HepG2 (cell line): ENCODE measurements around the gene MRFAP1L1. TPM values are rescaled to one million over a fixed set of nuclear protein-coding genes. Genes with fewer than 3 reads are reported as not detected.

ENCODE experiments used
- AHDC1 ChIP-seq: sonication (generic); formaldehyde crosslinking; IDR thresholded peaks from 2 replicates; pipeline ENCODE4 v1.5.1; 2020; ENCODE audit warnings: mild to moderate bottlenecking, missing genetic modification reagents, borderline replicate concordance
- BRD4 ChIP-seq: sonication (generic); formaldehyde crosslinking; IDR thresholded peaks from 2 replicates; pipeline ENCODE4 v1.4.0; 2020; ENCODE audit warnings: missing genetic modification reagents
- EP300 ChIP-seq, 3 experiments: sonication (generic) in 1 of 3; formaldehyde crosslinking in 1 of 3; IDR thresholded peaks; 2 replicates each; pipeline versions ENCODE4 v1.5.1 to v1.6.1; 2011 to 2020; ENCODE audit warnings: low read depth in 2 of 3, low read length in 2 of 3, borderline replicate concordance in 1 of 3, improper control_type of control experiment in 1 of 3, mild to moderate bottlenecking in 1 of 3, missing genetic modification reagents in 1 of 3, moderate library complexity in 1 of 3
- FOXA1 ChIP-seq, 2 experiments: fragments of 450-650 bp in 1 of 2; sonication (generic) in 1 of 2; formaldehyde crosslinking in 1 of 2; IDR thresholded peaks; 2 replicates each; pipeline versions ENCODE4 v1.4.0 to v1.6.1; 2016 to 2020; ENCODE audit warnings: missing genetic modification reagents in 1 of 2
- GMEB1 ChIP-seq: sonication (generic); formaldehyde crosslinking; IDR thresholded peaks from 2 replicates; pipeline ENCODE4 v1.5.1; 2020; ENCODE audit warnings: missing genetic modification reagents, mild to moderate bottlenecking, borderline replicate concordance
- GZF1 ChIP-seq: sonication (generic); formaldehyde crosslinking; IDR thresholded peaks from 2 replicates; pipeline ENCODE4 v1.5.1; 2020; ENCODE audit warnings: mild to moderate bottlenecking, missing genetic modification reagents
- NFATC3 ChIP-seq: sonication (generic); formaldehyde crosslinking; IDR thresholded peaks from 2 replicates; pipeline ENCODE4 v1.5.1; 2020; ENCODE audit warnings: mild to moderate bottlenecking, missing genetic modification reagents
- SKI ChIP-seq: fragments of 450-650 bp; IDR thresholded peaks from one replicate; pipeline ENCODE4 v1.6.1; 2018; ENCODE audit warnings: mild to moderate bottlenecking; ENCODE audit not compliant: partially characterized antibody
- SP5 ChIP-seq: IDR thresholded peaks from 2 replicates; pipeline ENCODE4 v1.6.1; 2016; ENCODE audit warnings: low read depth, borderline replicate concordance
- TARDBP ChIP-seq: sonication (generic); formaldehyde crosslinking; IDR thresholded peaks from 2 replicates; pipeline ENCODE4 v1.8.0; 2022; ENCODE audit warnings: mild to moderate bottlenecking, missing genetic modification reagents
- ZBTB46 ChIP-seq: sonication (generic); formaldehyde crosslinking; IDR thresholded peaks from 2 replicates; pipeline ENCODE4 v1.4.0; 2020; ENCODE audit warnings: mild to moderate bottlenecking, missing genetic modification reagents, borderline replicate concordance
- ZNF101 ChIP-seq: sonication (generic); formaldehyde crosslinking; IDR thresholded peaks from 2 replicates; pipeline ENCODE4 v1.4.0; 2020; ENCODE audit warnings: mild to moderate bottlenecking, low read depth, missing genetic modification reagents, borderline replicate concordance
- ZNF274 ChIP-seq: sonication (generic); formaldehyde crosslinking; IDR thresholded peaks from 2 replicates; pipeline ENCODE4 v1.5.1; 2020; ENCODE audit warnings: mild to moderate bottlenecking, missing genetic modification reagents
- ZNF549 ChIP-seq: sonication (generic); formaldehyde crosslinking; IDR thresholded peaks from 2 replicates; pipeline ENCODE4 v1.5.0; 2020; ENCODE audit warnings: missing genetic modification reagents
- ZNF562 ChIP-seq: sonication (generic); formaldehyde crosslinking; IDR thresholded peaks from 2 replicates; pipeline ENCODE4 v1.8.0; 2022; ENCODE audit warnings: missing genetic modification reagents, borderline replicate concordance
- ZNF563 ChIP-seq: sonication (generic); formaldehyde crosslinking; IDR thresholded peaks from 2 replicates; pipeline ENCODE4 v1.8.0; 2022; ENCODE audit warnings: mild to moderate bottlenecking, moderate library complexity, missing genetic modification reagents
- ZNF570 ChIP-seq: sonication (generic); formaldehyde crosslinking; IDR thresholded peaks from 2 replicates; pipeline ENCODE4 v1.4.0; 2020; ENCODE audit warnings: mild to moderate bottlenecking, missing genetic modification reagents, borderline replicate concordance
- ZNF598 ChIP-seq: sonication (generic); formaldehyde crosslinking; IDR thresholded peaks from 2 replicates; pipeline ENCODE4 v1.5.1; 2020; ENCODE audit warnings: mild to moderate bottlenecking, missing genetic modification reagents, borderline replicate concordance
- polyA plus RNA-seq, 8 experiments: library from polyadenylated mRNA; depleted of rRNA in 3 of 8; stranded (reverse) in 7 of 8; unstranded in 1 of 8; fragments of >200 nt; fragmentation: Illumina TruSeq in 4 of 8; extraction: Trizol in 4 of 8; gene quantifications; 2 replicates each; pipeline versions ENCODE4 v1.2.1 to v1.2.3, GENCODE V29; 2011 to 2016; ENCODE audit warnings: low read depth in 4 of 8, missing spikeins in 1 of 8, mixed read lengths in 1 of 8; ENCODE audit not compliant: insufficient read depth in 1 of 8
- total RNA-seq, 5 experiments: library from RNA; depleted of rRNA; stranded (reverse); fragments of >200 nt; fragmentation: Illumina TruSeq; extraction: Trizol; gene quantifications; 2 replicates each; pipeline ENCODE4 v1.2.3, GENCODE V29; 2016; ENCODE audit warnings: low read depth in 1 of 5

MRFAP1L1 gene
- total and polyA plus RNA-seq, 2 of the 13 experiments (the other 11 are each of a cell fraction or from before 2014, with no cell fraction given): 44.8 to 76.6 TPM

- TF ChIP-seq GMEB1 (CRISPR knock-in tag): peak; percentile 98
- TF ChIP-seq ZNF563: peak; percentile 57; the same call in 1 of the 2 replicates
- TF ChIP-seq ZNF274 (CRISPR knock-in tag): peak; percentile 66; the same call in 1 of the 2 replicates
- 0 out of 2 replicates have a peak, but pooled peaks have one; percentile 41 for TF ChIP-seq NFATC3 (CRISPR knock-in tag)
- no peak for TF ChIP-seq ZNF549
- TF ChIP-seq FOXA1 (IDR thresholded peaks at IDR 0.05): no peak
- TF ChIP-seq FOXA1 (CRISPR knock-in tag; IDR thresholded peaks at IDR 0.05): 0 out of 2 replicates have a peak, but pooled peaks have one; percentile 16
- TF ChIP-seq ZNF570 (CRISPR knock-in tag): no peak
- no peak for TF ChIP-seq ZNF562 (CRISPR knock-in tag)
- TF ChIP-seq ZNF598 (CRISPR knock-in tag): peak; percentile 50; the same call in 1 of the 2 replicates
- peak; percentile 33; the same call in 1 of the 2 replicates for TF ChIP-seq BRD4 (CRISPR knock-in tag)
- peak in 1 of 2 experiments; percentile 44; a peak in 1 of 4 replicates for TF ChIP-seq EP300 (IDR thresholded peaks at IDR 0.05; ENCODE audit: low read depth in 2 of 2, low read length in 2 of 2)
- TF ChIP-seq EP300 (CRISPR knock-in tag; IDR thresholded peaks at IDR 0.05; ENCODE audit: borderline replicate concordance): no peak
- peak; percentile 38; the same call in 1 of the 2 replicates for TF ChIP-seq ZNF101 (CRISPR knock-in tag)
- TF ChIP-seq GZF1 (CRISPR knock-in tag): peak; percentile 31; the same call in 1 of the 2 replicates
- TF ChIP-seq TARDBP (CRISPR knock-in tag): 0 out of 2 replicates have a peak, but pooled peaks have one; percentile 28
- TF ChIP-seq SP5 (CRISPR knock-in tag): no peak
- TF ChIP-seq SKI: no peak
- TF ChIP-seq AHDC1: 0 out of 2 replicates have a peak, but pooled peaks have one; percentile 15
- TF ChIP-seq ZBTB46 (CRISPR knock-in tag): no peak
Measured at GRCh38 chr4:6709230-6710114, at the start of gene MRFAP1L1 (continued).
